RWPE2 (cell line): ENCODE measurements around the gene ELL.

Experiments used
- ATAC-seq: fragments of 200-7000 bp; cut with Tn5 transposase; 3 replicates; pipeline ENCODE4 v1.9.1; 2021; ENCODE audit warnings: low read depth
- DNase-seq: peaks from one replicate; pipeline ENCODE4 v3.0.0-alpha.2; 2020; ENCODE audit warnings: low spot score
- H3K27ac ChIP-seq: fragments of 450-650 bp; 2 replicates; pipeline ENCODE4 v1.5.1; 2017; ENCODE audit warnings: mild to moderate bottlenecking; ENCODE audit not compliant: poor library complexity, severe bottlenecking
- H3K27me3 ChIP-seq: fragments of 250-450 bp; sonication (Bioruptor Pico); 2 replicates; pipeline ENCODE4 v1.5.1; 2021; ENCODE audit warnings: mild to moderate bottlenecking, moderate library complexity; ENCODE audit not compliant: insufficient read depth, poor library complexity, severe bottlenecking
- H3K36me3 ChIP-seq: fragments of 250-450 bp; sonication (Bioruptor Pico); 2 replicates; pipeline ENCODE4 v1.5.1; 2020; ENCODE audit warnings: low read depth, mild to moderate bottlenecking, moderate library complexity
- H3K4me1 ChIP-seq: fragments of 250-450 bp; sonication (Bioruptor Pico); 2 replicates; pipeline ENCODE4 v1.5.1; 2021; ENCODE audit warnings: mild to moderate bottlenecking, moderate library complexity; ENCODE audit not compliant: insufficient read depth, poor library complexity, severe bottlenecking
- H3K4me3 ChIP-seq: fragments of 250-450 bp; sonication (Bioruptor Pico); 2 replicates; pipeline ENCODE4 v1.5.1; 2021; ENCODE audit warnings: mild to moderate bottlenecking, moderate library complexity; ENCODE audit not compliant: severe bottlenecking
- H3K9me3 ChIP-seq: fragments of 250-450 bp; sonication (Bioruptor Pico); 2 replicates; pipeline ENCODE4 v1.5.1; 2021; ENCODE audit warnings: mild to moderate bottlenecking, moderate library complexity; ENCODE audit not compliant: severe bottlenecking
- TF ChIP-seq, protein P1 (sequence below): fragments of 450-650 bp; IDR thresholded peaks from one replicate; pipeline ENCODE4 v1.5.1; 2017; ENCODE audit warnings: mild to moderate bottlenecking, moderate library complexity; ENCODE audit not compliant: poor library complexity, severe bottlenecking

ELL gene

DNA sequence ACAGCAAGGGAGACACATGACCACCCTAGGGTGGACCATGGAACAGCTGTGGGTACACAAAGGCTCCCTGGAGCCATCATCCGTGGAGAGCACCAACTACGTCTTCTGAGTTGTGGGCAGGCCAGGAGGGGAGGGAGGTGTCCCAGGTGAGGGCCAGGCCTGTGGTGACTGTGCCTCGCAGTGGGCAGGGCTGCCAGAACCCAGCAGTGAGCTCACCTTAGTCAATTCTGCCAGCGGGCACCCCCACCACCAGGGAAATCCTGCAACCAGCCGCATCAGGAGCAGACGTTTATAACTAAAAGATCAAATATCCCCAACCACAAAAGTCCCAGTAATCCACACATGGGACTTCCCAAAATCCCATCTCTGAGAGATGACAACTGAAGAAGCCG lies 19.6 kb downstream of the ELL start:
- no peak overlapping the region for H3K4me3 ChIP-seq
- H3K36me3 ChIP-seq, result no peaks in the 10 kb centered on the region
- no peaks in the 10 kb centered on the region for H3K27me3 ChIP-seq
- no peak for ATAC-seq
- peaks cover 8% of the 10 kb centered on the region for H3K4me1 ChIP-seq
- H3K27ac ChIP-seq, result no peak overlapping the region
- H3K9me3 ChIP-seq, result no peaks in the 10 kb centered on the region
- no peak for DNase-seq
- TF ChIP-seq, protein P1, sequence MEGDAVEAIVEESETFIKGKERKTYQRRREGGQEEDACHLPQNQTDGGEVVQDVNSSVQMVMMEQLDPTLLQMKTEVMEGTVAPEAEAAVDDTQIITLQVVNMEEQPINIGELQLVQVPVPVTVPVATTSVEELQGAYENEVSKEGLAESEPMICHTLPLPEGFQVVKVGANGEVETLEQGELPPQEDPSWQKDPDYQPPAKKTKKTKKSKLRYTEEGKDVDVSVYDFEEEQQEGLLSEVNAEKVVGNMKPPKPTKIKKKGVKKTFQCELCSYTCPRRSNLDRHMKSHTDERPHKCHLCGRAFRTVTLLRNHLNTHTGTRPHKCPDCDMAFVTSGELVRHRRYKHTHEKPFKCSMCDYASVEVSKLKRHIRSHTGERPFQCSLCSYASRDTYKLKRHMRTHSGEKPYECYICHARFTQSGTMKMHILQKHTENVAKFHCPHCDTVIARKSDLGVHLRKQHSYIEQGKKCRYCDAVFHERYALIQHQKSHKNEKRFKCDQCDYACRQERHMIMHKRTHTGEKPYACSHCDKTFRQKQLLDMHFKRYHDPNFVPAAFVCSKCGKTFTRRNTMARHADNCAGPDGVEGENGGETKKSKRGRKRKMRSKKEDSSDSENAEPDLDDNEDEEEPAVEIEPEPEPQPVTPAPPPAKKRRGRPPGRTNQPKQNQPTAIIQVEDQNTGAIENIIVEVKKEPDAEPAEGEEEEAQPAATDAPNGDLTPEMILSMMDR, result no peak

DNA sequence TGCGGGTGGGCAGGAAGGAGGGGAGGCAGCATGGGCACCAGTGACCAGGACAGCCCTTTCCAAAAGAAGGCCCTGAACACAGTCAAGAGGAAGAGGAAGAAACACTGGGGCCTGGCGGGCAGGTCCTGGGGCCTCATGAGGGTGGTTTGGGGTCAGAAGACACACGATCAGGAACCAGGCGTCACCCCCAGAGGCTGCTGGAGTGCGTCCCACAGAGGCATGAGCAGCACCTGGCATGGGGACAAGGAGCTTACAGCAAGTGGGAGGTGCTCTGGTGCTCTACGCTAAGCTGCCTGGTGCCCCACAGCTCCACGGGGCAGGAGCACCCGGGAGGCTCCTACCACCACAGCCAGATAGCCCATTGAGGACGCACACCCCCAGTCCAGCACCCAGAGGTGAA lies 20.0 kb downstream of the ELL start:
- no peaks in the 10 kb centered on the region for H3K27me3 ChIP-seq
- DNase-seq (no peak), ATAC-seq (no peak)
- no peaks in the 10 kb centered on the region for H3K9me3 ChIP-seq
- TF ChIP-seq, protein P1, result no peak
- H3K36me3 ChIP-seq, result no peaks in the 10 kb centered on the region
- H3K4me3 ChIP-seq, result no peak overlapping the region
- no peak overlapping the region for H3K27ac ChIP-seq
- H3K4me1 ChIP-seq, result peaks cover 8% of the 10 kb centered on the region

DNA sequence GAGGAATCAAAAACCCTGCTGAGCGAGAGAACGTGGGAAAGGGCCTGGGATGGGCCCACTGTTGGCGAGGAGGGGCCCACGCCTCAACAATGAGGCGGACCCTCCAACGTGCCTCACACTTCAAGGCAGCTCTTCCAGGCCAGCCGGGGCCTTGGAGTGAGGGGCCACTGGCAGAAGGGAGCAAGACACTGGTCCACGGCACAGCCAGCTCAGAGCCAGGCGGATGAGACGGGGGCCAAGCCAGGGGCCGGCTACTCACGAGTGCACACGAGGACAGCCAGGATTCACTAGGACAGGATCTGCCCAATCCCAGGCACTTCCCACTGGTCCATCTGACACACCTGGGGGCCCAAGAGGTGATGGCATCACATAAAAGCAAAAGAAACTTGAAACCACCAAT lies 20.5 kb downstream of the ELL start:
- DNase-seq (no peak), ATAC-seq (no peak)
- H3K36me3 ChIP-seq, result no peaks in the 10 kb centered on the region
- TF ChIP-seq, protein P1, result no peak
- H3K9me3 ChIP-seq, result no peaks in the 10 kb centered on the region
- H3K27ac ChIP-seq, result no peak overlapping the region
- no peaks in the 10 kb centered on the region for H3K27me3 ChIP-seq
- peaks cover 12% of the 10 kb centered on the region for H3K4me1 ChIP-seq
- H3K4me3 ChIP-seq, result no peak overlapping the region

DNA sequence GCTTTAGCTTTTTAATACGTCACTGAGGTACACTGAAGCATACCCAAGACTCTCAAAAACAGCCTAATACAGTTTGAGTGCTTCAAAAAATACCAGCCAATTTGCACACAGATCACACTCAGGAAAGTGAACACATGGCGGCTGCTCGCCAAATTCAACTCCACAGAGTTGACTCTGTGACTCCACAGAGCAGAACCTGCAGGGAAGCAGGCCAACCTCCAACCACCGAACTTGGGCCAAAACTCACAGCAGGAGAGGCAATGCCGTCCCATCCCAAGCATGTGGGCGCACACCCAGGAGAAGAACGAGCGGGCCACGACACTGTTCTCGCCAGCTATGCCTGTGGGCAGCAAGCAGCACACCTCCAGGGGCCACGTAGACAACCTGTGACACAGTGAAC lies 21.1 kb downstream of the ELL start:
- Histone ChIP-seq H3K27ac (no peak overlapping the region), H3K36me3 (no peaks in the 10 kb centered on the region), H3K9me3 (no peaks in the 10 kb centered on the region), H3K4me1 (peaks cover 17% of the 10 kb centered on the region), H3K4me3 (no peak overlapping the region), H3K27me3 (no peaks in the 10 kb centered on the region)
- TF ChIP-seq, protein P1, result no peak
- no peak for ATAC-seq
- no peak for DNase-seq

DNA sequence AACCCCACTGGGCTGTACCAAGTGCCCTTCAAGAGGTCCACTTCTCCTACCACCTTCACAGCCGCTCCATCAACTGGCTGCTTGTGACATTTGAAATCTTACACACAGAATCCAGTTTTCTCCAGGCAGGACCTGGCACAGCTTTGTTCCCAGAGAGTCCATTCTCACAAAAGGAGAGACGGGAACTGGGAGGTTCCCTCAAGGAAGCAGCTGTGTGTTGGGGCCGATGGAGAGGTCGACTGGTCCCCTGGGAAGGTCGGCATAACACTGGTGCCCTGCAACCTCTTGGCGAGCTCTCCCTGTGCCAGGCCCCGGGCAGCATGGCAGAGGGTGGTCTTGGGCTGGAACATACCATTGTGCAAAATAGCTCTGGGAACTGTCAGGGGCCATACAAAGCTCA lies 21.5 kb downstream of the ELL start:
- Histone ChIP-seq H3K27ac (no peak overlapping the region), H3K4me1 (peaks cover 20% of the 10 kb centered on the region)
- TF ChIP-seq, protein P1, result no peak

More for the DNA sequence above, 21.5 kb downstream of the ELL start:
- H3K27me3 ChIP-seq, result no peaks in the 10 kb centered on the region
- DNase-seq, result no peak
- H3K4me3 ChIP-seq, result no peak overlapping the region
- no peak for ATAC-seq
- H3K36me3 ChIP-seq, result no peaks in the 10 kb centered on the region
- H3K9me3 ChIP-seq, result no peaks in the 10 kb centered on the region
